ENCODE results near the gene CNTNAP5.

GRCh38 chr2:124339709-124340108, 314.6 kb downstream of the CNTNAP5 start:
- TF ChIP-seq EZH2 (IDR thresholded peaks at IDR 0.05), result no peak
- no peak for TF ChIP-seq POLR2AphosphoS5 (IDR thresholded peaks at IDR 0.05; ENCODE audit: borderline replicate concordance, low read depth, low read length)
